Mesodermal cell (in vitro differentiated cells): ENCODE data around the gene ACTN4. TPM values are rescaled to one million over a fixed set of nuclear protein-coding genes. Genes with fewer than 3 reads are reported as not detected.
"Not testable (repeated sequence)": the region's sequence is repeated elsewhere in the genome, so short reads cannot be mapped to it uniquely, and the experiment has no call there.

ENCODE experiments used
- H3K27ac ChIP-seq: 2 replicates; pipeline ENCODE4 v1.7.0; 2013; ENCODE audit warnings: mild to moderate bottlenecking, low read depth, low read length, moderate library complexity; ENCODE audit not compliant: severe bottlenecking
- H3K36me3 ChIP-seq: 2 replicates; pipeline ENCODE4 v1.7.1; 2013; ENCODE audit warnings: mild to moderate bottlenecking, low read length, moderate library complexity; ENCODE audit not compliant: control insufficient read depth, insufficient read depth
- H3K4me1 ChIP-seq: one replicate; pipeline ENCODE4 v1.7.1; 2013; ENCODE audit warnings: mild to moderate bottlenecking, low read length; ENCODE audit not compliant: insufficient read depth, control insufficient read depth, poor library complexity, severe bottlenecking
- H3K4me3 ChIP-seq: 2 replicates; pipeline ENCODE4 v1.7.0; 2013; ENCODE audit warnings: low read length, control low read depth, mild to moderate bottlenecking; ENCODE audit not compliant: insufficient read depth, poor library complexity, severe bottlenecking; ENCODE audit errors: extremely low read depth
- H3K9me3 ChIP-seq: 2 replicates; pipeline ENCODE4 v1.7.1; 2013; ENCODE audit warnings: mild to moderate bottlenecking, low read length, moderate library complexity; ENCODE audit not compliant: control insufficient read depth
- WGBS, 2 experiments: methylation state at CpG; one replicate each; pipeline ENCODE4 v1.1.5; 2013; ENCODE audit warnings: missing lambda C conversion rate in 2 of 2; ENCODE audit not compliant: insufficient coverage in 2 of 2; 5-methylcytosine and 5-hydroxymethylcytosine counted together
- polyA plus RNA-seq, 2 experiments: library from polyadenylated mRNA; stranded (reverse); fragments of 50-300 nt; gene quantifications; one replicate each; pipeline ENCODE4 v1.2.3, GENCODE V29; 2013

The ACTN4 gene
- polyA plus RNA-seq (2013, experiment 1 of 2): 478 TPM
- polyA plus RNA-seq (2013, experiment 2 of 2): 340 TPM

GRCh38 chr19:38647368-38647965, at the start of gene ACTN4:
ACTN4 (plus strand) TSS chr19:38647649; CDS start chr19:38647746, 97 bp downstream.
- H3K4me1 ChIP-seq: peaks cover 26% of the 10 kb centered on the region
- peak within 1 kb of the TSS; percentile 74 for H3K27ac ChIP-seq
- H3K9me3 ChIP-seq: no peaks in the 10 kb centered on the region
- peaks cover 8% of the 10 kb centered on the region for H3K36me3 ChIP-seq
- H3K4me3 ChIP-seq: peak within 1 kb of the TSS; percentile 100
- WGBS, 2 experiments: 0 to 1% methylated on average over 46 to 63 of the region's 77 CpGs

- H3K4me1 ChIP-seq: no peaks in the 10 kb centered on the region
- no peak overlapping the region for H3K4me3 ChIP-seq
- no peak overlapping the region for H3K27ac ChIP-seq
- WGBS, 2 experiments: 83 to 91% methylated on average over 7 to 11 of the region's 11 CpGs
- no peaks in the 10 kb centered on the region for H3K9me3 ChIP-seq
- no peaks in the 10 kb centered on the region for H3K36me3 ChIP-seq
These were observed 47.7 kb upstream of the ACTN4 start for GRCh38 chr19:38599722-38600121.

- H3K4me1 ChIP-seq, H3K4me3 ChIP-seq, H3K27ac ChIP-seq, H3K36me3 ChIP-seq, H3K9me3 ChIP-seq: not testable (repeated sequence)
- WGBS, 2 experiments: 88 to 100% methylated on average over 2 of the region's 5 CpGs
These were observed 44.6 kb upstream of the ACTN4 start for GRCh38 chr19:38602856-38603255.

DNA sequence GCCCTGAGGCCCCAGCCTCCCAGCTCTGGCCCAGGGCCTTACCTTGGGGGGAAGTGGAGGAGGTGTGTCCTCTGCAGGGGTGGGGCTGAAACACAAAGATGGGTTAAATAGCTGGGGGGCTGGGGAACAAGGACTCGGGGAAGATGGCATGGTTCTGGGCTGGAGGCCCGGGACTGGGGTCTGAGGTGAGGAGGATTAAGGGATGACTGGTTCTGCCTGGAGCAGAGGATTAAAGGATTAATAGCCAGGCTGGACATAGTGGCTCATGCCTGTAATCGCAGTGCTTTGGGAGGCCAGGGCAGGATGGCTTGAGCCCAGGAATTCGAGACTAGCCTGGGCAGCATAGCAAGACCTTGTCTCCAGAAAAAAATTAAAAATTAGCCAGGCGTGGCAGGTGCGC, 41.3 kb upstream of the ACTN4 start:
- no peaks in the 10 kb centered on the region for H3K4me1 ChIP-seq
- no peak overlapping the region for H3K27ac ChIP-seq
- WGBS, 2 experiments: 84 to 92% methylated on average over 6 of the region's 6 CpGs
- no peak overlapping the region for H3K4me3 ChIP-seq
- no peaks in the 10 kb centered on the region for H3K9me3 ChIP-seq
- no peaks in the 10 kb centered on the region for H3K36me3 ChIP-seq

GRCh38 chr19:38614289-38614688, 33.2 kb upstream of the ACTN4 start:
- H3K9me3 ChIP-seq: no peaks in the 10 kb centered on the region
- no peaks in the 10 kb centered on the region for H3K36me3 ChIP-seq
- no peak overlapping the region for H3K4me3 ChIP-seq
- WGBS, 2 experiments: 100% methylated on average over 1 of the region's 3 CpGs; no CpG with 5 or more reads in 1 of the 2 experiments
- no peak overlapping the region for H3K27ac ChIP-seq
- peaks cover 7% of the 10 kb centered on the region for H3K4me1 ChIP-seq

DNA sequence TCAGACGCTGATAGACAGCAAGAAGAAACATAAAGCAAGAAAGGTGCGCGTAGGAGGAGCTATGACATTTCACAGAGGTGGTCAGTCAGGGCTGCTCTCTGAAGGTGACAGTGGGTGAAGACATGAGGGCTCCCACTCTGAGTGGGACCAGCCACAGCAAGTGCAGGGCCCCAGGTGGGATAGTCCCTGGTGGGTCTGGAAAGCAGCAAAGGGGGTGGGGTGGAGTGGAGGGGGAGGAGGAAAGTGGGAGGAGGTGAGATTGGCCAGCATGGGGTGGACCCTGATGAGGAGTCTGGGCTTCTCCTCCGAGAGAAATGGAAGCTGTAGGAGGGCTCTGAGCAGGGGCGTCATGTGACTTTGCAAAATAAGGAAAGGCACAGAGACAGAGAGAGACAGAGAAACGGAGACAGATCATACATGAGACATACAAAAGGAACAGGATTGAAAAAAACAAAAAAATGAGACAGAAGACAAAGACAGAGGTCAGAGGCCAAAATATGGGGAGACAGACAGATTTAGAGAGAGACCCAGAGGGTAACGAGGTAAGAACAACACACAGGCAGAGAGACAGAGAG, 32.4 kb upstream of the ACTN4 start:
- Histone ChIP-seq H3K9me3 (no peaks in the 10 kb centered on the region), H3K27ac (no peak overlapping the region), H3K4me3 (no peak overlapping the region), H3K4me1 (peaks cover 7% of the 10 kb centered on the region), H3K36me3 (no peaks in the 10 kb centered on the region)
- 76 to 81% methylated on average over 7 of the region's 7 CpGs for WGBS, 2 experiments

DNA sequence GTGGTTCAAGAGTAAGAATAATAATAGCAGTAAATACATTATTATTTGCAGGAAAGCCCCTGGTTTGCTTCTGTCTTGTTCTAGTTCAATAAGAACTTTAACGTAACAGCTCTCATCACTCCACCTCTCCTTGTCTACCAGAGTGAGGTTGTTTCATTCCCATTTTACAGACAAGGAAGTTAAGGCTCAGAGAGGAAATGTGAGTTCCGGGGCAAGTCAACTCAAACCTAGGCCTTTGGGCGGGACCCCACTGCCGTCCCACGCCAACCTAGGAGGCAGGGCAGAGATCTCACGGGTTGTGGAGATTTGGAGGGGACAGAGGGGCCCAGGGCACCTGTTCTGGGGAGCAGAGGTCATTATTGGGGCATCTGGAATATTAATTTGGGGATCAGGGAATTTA, 31.2 kb upstream of the ACTN4 start:
- H3K4me3 ChIP-seq: no peak overlapping the region
- H3K9me3 ChIP-seq: no peaks in the 10 kb centered on the region
- peaks cover 11% of the 10 kb centered on the region for H3K36me3 ChIP-seq
- H3K4me1 ChIP-seq: peaks cover 7% of the 10 kb centered on the region
- 95% methylated on average over 5 of the region's 6 CpGs; no CpG with 5 or more reads in 1 of the 2 experiments for WGBS, 2 experiments
- no peak overlapping the region for H3K27ac ChIP-seq

- Histone ChIP-seq H3K4me1 (peaks cover 7% of the 10 kb centered on the region), H3K36me3 (peaks cover 22% of the 10 kb centered on the region), H3K4me3 (no peak overlapping the region), H3K9me3 (no peaks in the 10 kb centered on the region), H3K27ac (no peak overlapping the region)
- 99 to 100% methylated on average over 3 to 6 of the region's 9 CpGs for WGBS, 2 experiments
These were observed 30.1 kb upstream of the ACTN4 start for GRCh38 chr19:38617283-38617763.

- 82 to 84% methylated on average over 23 to 24 of the region's 28 CpGs for WGBS, 2 experiments
These were observed 29.5 kb upstream of the ACTN4 start, which contains the start of gene MAP4K1 for GRCh38 chr19:38617764-38618589. MAP4K1 (minus strand) TSS chr19:38617953; CDS start chr19:38617895, 58 bp downstream.

DNA sequence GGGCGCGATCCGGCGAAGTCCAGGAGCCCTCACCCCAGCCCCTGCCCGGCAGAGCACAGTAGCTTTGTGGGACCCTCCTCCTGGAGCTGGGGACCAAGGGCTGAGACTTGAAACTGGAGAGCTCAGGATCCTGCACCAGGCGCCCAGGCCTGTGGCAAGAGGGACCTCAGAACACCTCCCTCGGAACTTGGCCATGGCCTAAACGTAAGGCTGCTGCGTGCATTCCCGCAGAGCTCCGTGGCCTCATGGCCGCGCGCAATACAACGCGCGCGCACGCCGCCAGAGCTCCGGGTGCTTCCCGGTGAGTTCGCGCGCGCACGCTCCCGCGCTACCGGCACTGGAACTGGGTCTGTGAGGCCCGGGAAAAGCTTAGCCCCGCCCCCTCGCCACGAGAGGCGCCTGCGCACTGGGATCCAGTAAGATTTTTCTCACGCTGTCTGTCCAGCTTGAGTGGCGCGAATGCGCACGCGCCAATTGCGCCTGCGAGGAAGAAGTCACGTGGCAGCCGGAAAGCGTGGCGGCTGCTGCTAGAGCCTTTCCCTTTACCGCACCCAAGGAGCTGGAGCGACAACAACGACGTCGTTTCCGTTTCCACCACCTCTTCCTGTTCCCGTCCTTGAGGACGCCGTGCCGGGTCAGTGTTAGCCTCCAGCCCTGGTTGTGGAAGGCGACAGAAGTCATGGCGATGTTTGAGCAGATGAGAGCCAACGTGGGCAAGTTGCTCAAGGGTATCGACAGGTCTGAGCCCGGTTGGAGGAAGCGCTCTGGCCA, 28.7 kb upstream of the ACTN4 start, which contains the start of gene EIF3K:
TSS of gene EIF3K (plus strand) at position 599 of the 771 bp plus-strand sequence. CDS start at position 680, 81 bp downstream.
- no peaks in the 10 kb centered on the region for H3K9me3 ChIP-seq
- peaks cover 7% of the 10 kb centered on the region for H3K4me1 ChIP-seq
- peak within 1 kb of the TSS; percentile 96 for H3K4me3 ChIP-seq
- WGBS, 2 experiments: 4% methylated on average over 61 to 64 of the region's 64 CpGs
- peaks cover 32% of the 10 kb centered on the region for H3K36me3 ChIP-seq
- peak within 1 kb of the TSS; percentile 63 for H3K27ac ChIP-seq

More at GRCh38 chr19:38617764-38618589, 29.5 kb upstream of the ACTN4 start, which contains the start of gene MAP4K1:
- Histone ChIP-seq H3K36me3 (peaks cover 28% of the 10 kb centered on the region), H3K9me3 (no peaks in the 10 kb centered on the region), H3K4me3 (peak within 1 kb of the TSS; percentile 96), H3K27ac (peak within 1 kb of the TSS; percentile 50), H3K4me1 (peaks cover 7% of the 10 kb centered on the region)
